GM19238 (cell line): ENCODE data around the gene CHST8.
"Not testable (repeated sequence)": the region's sequence is repeated elsewhere in the genome, so short reads cannot be mapped to it uniquely, and the experiment has no call there.

Source experiments
- DNase-seq: peaks from one replicate; pipeline ENCODE4 v3.0.0; 2011; ENCODE audit warnings: low spot score; ENCODE audit not compliant: insufficient read length

The CHST8 gene

GRCh38 chr19:33621811-33622504 lies at the start of gene CHST8:
CHST8 (plus strand) TSS chr19:33621953; CDS start chr19:33689262, 67,309 bp downstream.
- no peak for DNase-seq

GRCh38 chr19:33572929-33573328 lies 48.8 kb upstream of the CHST8 start:
- DNase-seq = no peak

GRCh38 chr19:33574824-33575223 lies 46.9 kb upstream of the CHST8 start:
- DNase-seq = no peak

GRCh38 chr19:33578697-33579096 lies 43.1 kb upstream of the CHST8 start:
- DNase-seq = no peak

- no peak for DNase-seq
These were observed 41.6 kb upstream of the CHST8 start for GRCh38 chr19:33580026-33580644.

GRCh38 chr19:33580645-33581037 lies 41.1 kb upstream of the CHST8 start:
- DNase-seq = no peak

GRCh38 chr19:33582914-33583313 lies 38.8 kb upstream of the CHST8 start:
- no peak for DNase-seq

GRCh38 chr19:33587150-33587549 lies 34.6 kb upstream of the CHST8 start:
- no peak for DNase-seq

GRCh38 chr19:33590224-33590623 lies 31.5 kb upstream of the CHST8 start:
- DNase-seq = no peak

- DNase-seq = no peak
These were observed 26.0 kb upstream of the CHST8 start for GRCh38 chr19:33595783-33596182.

- no peak for DNase-seq
These were observed 20.2 kb upstream of the CHST8 start for GRCh38 chr19:33601583-33601982.

GRCh38 chr19:33602576-33603204 lies 19.1 kb upstream of the CHST8 start:
- no peak for DNase-seq

- DNase-seq = no peak
These were observed 18.4 kb upstream of the CHST8 start for GRCh38 chr19:33603377-33603776.

- DNase-seq = no peak
These were observed 17.1 kb upstream of the CHST8 start for GRCh38 chr19:33604651-33605050.

GRCh38 chr19:33605803-33606295 lies 15.9 kb upstream of the CHST8 start:
- DNase-seq = not testable (repeated sequence)

GRCh38 chr19:33606556-33606955 lies 15.2 kb upstream of the CHST8 start:
- no peak for DNase-seq

GRCh38 chr19:33609353-33609752 lies 12.4 kb upstream of the CHST8 start:
- no peak for DNase-seq

GRCh38 chr19:33610588-33610987 lies 11.2 kb upstream of the CHST8 start:
- no peak for DNase-seq

GRCh38 chr19:33612928-33613619 lies 8.7 kb upstream of the CHST8 start:
- DNase-seq = no peak

- DNase-seq = no peak
These were observed 8.1 kb upstream of the CHST8 start for GRCh38 chr19:33613620-33614000.

- no peak for DNase-seq
These were observed 5.4 kb upstream of the CHST8 start for GRCh38 chr19:33616346-33616745.

GRCh38 chr19:33616857-33617256 lies 4.9 kb upstream of the CHST8 start:
- DNase-seq = no peak
